ENCODE data around the gene KRABD2.

GRCh38 chr17:8409966-8410882 is 33.7 kb upstream of the KRABD2 start:
- TF ChIP-seq CTCF (IDR thresholded peaks at IDR 0.05) = peak; percentile 82 to 88 (median 86)
- TF ChIP-seq POLR2A (IDR thresholded peaks at IDR 0.05) = no peak

Data from uterus (tissue), 2 donors.